HCT116 (cell line): ENCODE results near the gene ANKIB1. TPM values are rescaled to one million over a fixed set of nuclear protein-coding genes. Genes with fewer than 3 reads are reported as not detected.

Experiments used
- ATAC-seq: fragments of 200-7000 bp; cut with Tn5 transposase; 2 replicates; pipeline ENCODE4 v1.9.1; 2020; ENCODE audit warnings: mild to moderate bottlenecking, moderate library complexity
- BruUV-seq: library from RNA; stranded (reverse); fragments of 400-500 nt; replicated peaks from 2 replicates; lab custom pipeline; 2021; lab: Mats Ljungman, UMichigan
- CTCF ChIA-PET: fragments of 300-600 bp; sonication (Branson Sonifier 250); formaldehyde crosslinking; loops from one replicate; lab custom pipeline; 2021; ENCODE audit warnings: antibody characterized with exemption; lab: Charles Lee
- POLR2A ChIA-PET: fragments of 300-600, 350-600 bp; sonication (Branson Sonifier 250); formaldehyde crosslinking; loops from one replicate; lab custom pipeline; 2021; ENCODE audit warnings: antibody characterized with exemption; lab: Charles Lee
- RAD21 ChIA-PET, 2 experiments: fragments of 300-600 bp; sonication (Branson Sonifier 250); formaldehyde crosslinking; loops; one replicate each; lab custom pipeline; 2023; ENCODE audit warnings: low total read pairs in 2 of 2; ENCODE audit not compliant: uncharacterized antibody in 2 of 2, unreplicated experiment in 2 of 2, low non-redundant PET in 1 of 2; lab: Charles Lee
- DNase-seq: peaks from one replicate; pipeline ENCODE4 v3.0.0-alpha.2; 2010; ENCODE audit warnings: low read depth, low spot score
- H2AFZ ChIP-seq: fragments of 200-600 bp; shearing (Covaris generic), sonication (generic); 2 replicates; pipeline ENCODE4 v1.6.1; 2017; ENCODE audit warnings: low read depth, mixed run types, mixed read lengths, antibody characterized with exemption, low read length; ENCODE audit not compliant: poor library complexity, severe bottlenecking
- H3K27ac ChIP-seq: 2 replicates; pipeline ENCODE4 v1.5.1; 2012; ENCODE audit warnings: low read depth, low read length
- H3K27me3 ChIP-seq: fragments of 200-600 bp; sonication (generic); 2 replicates; pipeline ENCODE4 v1.6.1; 2016; ENCODE audit warnings: mixed run types, low read length, mixed read lengths; ENCODE audit not compliant: insufficient read depth
- H3K36me3 ChIP-seq, 2 experiments: fragments of 200-500 bp in 1 of 2; fragments of 200-600 bp in 1 of 2; sonication (Bioruptor generic) in 1 of 2; sonication (generic) in 1 of 2; 2 replicates each; pipeline versions ENCODE4 v1.5.1 to v1.6.1; 2014 to 2016; ENCODE audit warnings: low read length in 2 of 2, inconsistent platforms in 1 of 2, mixed read lengths in 1 of 2, mixed run types in 1 of 2; ENCODE audit not compliant: insufficient read depth in 2 of 2, control insufficient read depth in 1 of 2
- H3K4me1 ChIP-seq, 2 experiments: fragments of 200-600 bp in 1 of 2; sonication (generic) in 1 of 2; 2 replicates each; pipeline versions ENCODE4 v1.5.1 to v1.6.1; 2012 to 2017; ENCODE audit warnings: low read length in 2 of 2, inconsistent platforms in 1 of 2, mild to moderate bottlenecking in 1 of 2, mixed read lengths in 1 of 2, mixed run types in 1 of 2, moderate library complexity in 1 of 2; ENCODE audit not compliant: insufficient read depth in 2 of 2, control insufficient read depth in 1 of 2
- H3K4me2 ChIP-seq: fragments of 200-600 bp; sonication (generic); 2 replicates; pipeline ENCODE4 v1.6.1; 2017; ENCODE audit warnings: mixed run types, low read length, mixed read lengths
- H3K4me3 ChIP-seq, 2 experiments: fragments of 200-600 bp in 1 of 2; sonication (generic) in 1 of 2; replicated peaks in 1 of 2; 2 replicates each; pipeline ENCODE4 v1.5.1; 2011 to 2016; ENCODE audit warnings: low read length in 2 of 2, control low read depth in 1 of 2, low read depth in 1 of 2, mild to moderate bottlenecking in 1 of 2, mixed read lengths in 1 of 2, mixed run types in 1 of 2
- H3K79me2 ChIP-seq: fragments of 200-600 bp; sonication (generic); 2 replicates; pipeline ENCODE4 v1.6.1; 2017; ENCODE audit warnings: mild to moderate bottlenecking, mixed run types, low read length, moderate library complexity, mixed read lengths; ENCODE audit not compliant: insufficient read depth
- H3K9ac ChIP-seq: fragments of 200-600 bp; sonication (generic); 2 replicates; pipeline ENCODE4 v1.6.1; 2016; ENCODE audit warnings: low read length, mixed read lengths
- H3K9me2 ChIP-seq: fragments of 200-600 bp; sonication (generic), shearing (Covaris generic); 2 replicates; pipeline ENCODE4 v1.6.1; 2017; ENCODE audit warnings: mixed run types, mild to moderate bottlenecking, moderate library complexity; ENCODE audit not compliant: insufficient read depth
- H3K9me3 ChIP-seq, 2 experiments: fragments of 200-500 bp in 1 of 2; fragments of 200-600 bp in 1 of 2; sonication (Bioruptor generic) in 1 of 2; sonication (generic) in 1 of 2; 2 replicates each; pipeline ENCODE4 v1.6.1; 2014 to 2017; ENCODE audit warnings: low read length in 2 of 2, mixed read lengths in 2 of 2, inconsistent platforms in 1 of 2, low read depth in 1 of 2, mild to moderate bottlenecking in 1 of 2, mixed run types in 1 of 2, moderate library complexity in 1 of 2; ENCODE audit not compliant: control insufficient read depth in 1 of 2, insufficient read depth in 1 of 2
- H4K20me1 ChIP-seq: fragments of 200-600 bp; sonication (generic), shearing (Covaris generic); 2 replicates; pipeline ENCODE4 v1.6.1; 2017; ENCODE audit warnings: mixed run types, mild to moderate bottlenecking, moderate library complexity; ENCODE audit not compliant: insufficient read depth
- CEBPB ChIP-seq: IDR thresholded peaks from 2 replicates; pipeline ENCODE4 v1.6.1; 2012; ENCODE audit warnings: low read depth
- ELF1 ChIP-seq: IDR thresholded peaks from 2 replicates; pipeline ENCODE4 v1.6.1; 2012; ENCODE audit warnings: low read depth, borderline replicate concordance
- EZH2 ChIP-seq: fragments of 200-600 bp; sonication (generic); IDR thresholded peaks from 2 replicates; pipeline ENCODE4 v1.6.1; 2017; ENCODE audit warnings: antibody characterized with exemption, mixed run types
- EZH2phosphoT487 ChIP-seq: fragments of 200-600 bp; IDR thresholded peaks from 2 replicates; pipeline ENCODE4 v1.6.1; 2018; ENCODE audit warnings: antibody characterized with exemption, borderline replicate concordance
- FOSL1 ChIP-seq: IDR thresholded peaks from 2 replicates; pipeline ENCODE4 v1.6.1; 2012; ENCODE audit warnings: low read depth
- POLR2A ChIP-seq: IDR thresholded peaks from 2 replicates; pipeline ENCODE4 v1.7.0; 2011; ENCODE audit warnings: borderline replicate concordance; ENCODE audit not compliant: insufficient read depth, insufficient read length; ENCODE audit errors: extremely low read depth
- POLR2AphosphoS5 ChIP-seq: IDR thresholded peaks from 2 replicates; pipeline ENCODE4 v1.6.1; 2011; ENCODE audit warnings: mild to moderate bottlenecking, low read depth, low read length, moderate library complexity
- RAD21 ChIP-seq: IDR thresholded peaks from 2 replicates; pipeline ENCODE4 v1.6.1; 2012; ENCODE audit warnings: low read depth, mild to moderate bottlenecking
- SIN3A ChIP-seq: IDR thresholded peaks from 2 replicates; pipeline ENCODE4 v1.6.1; 2012; ENCODE audit warnings: low read depth
- TCF7L2 ChIP-seq: IDR thresholded peaks from 2 replicates; pipeline ENCODE4 v1.7.0; 2011; ENCODE audit warnings: borderline replicate concordance, inconsistent platforms; ENCODE audit not compliant: insufficient read depth, insufficient read length; ENCODE audit errors: extremely low read depth
- ZNF274 ChIP-seq: fragments of 200-500 bp; sonication (Bioruptor generic); IDR thresholded peaks from 2 replicates; pipeline ENCODE4 v1.6.1; 2014; ENCODE audit warnings: mild to moderate bottlenecking, low read depth, low read length, inconsistent platforms
- intact Hi-C: fragments of 100-400 bp; cut with micrococcal nuclease; formaldehyde crosslinking; loops from 2 replicates; pipeline ENCODE4 v1.10.0; 2022
- total RNA-seq: library from RNA; stranded (reverse); gene quantifications from one replicate; pipeline ENCODE4 v1.2.1, GENCODE V29; 2021; ENCODE audit not compliant: unreplicated experiment
- TF ChIP-seq, protein P1 (sequence below): IDR thresholded peaks from 2 replicates; pipeline ENCODE4 v1.6.1; 2012
- TF ChIP-seq, protein P2 (sequence below): IDR thresholded peaks from 2 replicates; pipeline ENCODE4 v1.6.1; 2011; ENCODE audit warnings: mild to moderate bottlenecking, low read length, moderate library complexity; ENCODE audit not compliant: insufficient replicate concordance; ENCODE audit errors: extremely low read depth
- TF ChIP-seq, protein P3 (sequence below): IDR thresholded peaks from 2 replicates; pipeline ENCODE4 v1.6.1; 2012
- TF ChIP-seq, protein P4 (sequence below), 3 experiments: fragments of 200-600 bp in 1 of 3; sonication (generic) in 1 of 3; IDR thresholded peaks in 2 of 3; conservative IDR thresholded peaks in 1 of 3; 2 replicates each; pipeline ENCODE4 v1.5.1; 2012 to 2017; ENCODE audit warnings: low read depth in 2 of 3, low read length in 2 of 3, antibody characterized with exemption in 1 of 3, borderline replicate concordance in 1 of 3, control low read depth in 1 of 3, mild to moderate bottlenecking in 1 of 3, mixed read lengths in 1 of 3, mixed run types in 1 of 3, moderate library complexity in 1 of 3; ENCODE audit not compliant: insufficient read depth in 1 of 3

The ANKIB1 gene
- total RNA-seq, 1 experiment from 2014 or later = 41.2 TPM

DNA sequence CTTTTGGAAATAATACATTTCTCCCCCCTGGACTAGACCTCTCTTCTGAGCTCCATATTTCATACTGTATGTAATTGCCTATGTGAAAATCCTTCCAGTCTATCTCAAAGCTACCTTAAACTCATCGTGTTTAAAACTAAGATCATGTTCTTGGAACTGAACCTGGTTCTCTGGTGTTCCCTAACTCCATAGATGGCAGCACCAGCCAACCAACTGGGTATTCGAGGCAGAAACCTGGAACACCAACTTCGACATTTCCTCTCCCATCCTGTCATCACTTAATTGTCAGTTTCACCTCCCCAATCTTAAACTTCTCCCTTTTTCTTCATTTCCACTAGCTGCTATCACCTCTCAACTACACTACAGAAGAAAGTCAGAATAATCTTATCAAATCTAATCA lies 87.0 kb downstream of the ANKIB1 start:
- Histone ChIP-seq H3K27me3 (no peaks in the 10 kb centered on the region), H4K20me1 (no peaks in the 10 kb centered on the region; the same call in 1 of the 2 replicates), H3K4me2 (no peak overlapping the region), H3K79me2 (no peaks in the 10 kb centered on the region), H3K4me3 (no peak overlapping the region), H2AFZ (no peak overlapping the region), H3K36me3 (peaks cover 0 to 3% of the 10 kb centered on the region in 2 experiments; a peak in 1 of 4 replicates), H3K4me1 (no peaks in the 10 kb centered on the region), H3K9me3 (no peaks in the 10 kb centered on the region; a peak in 1 of 4 replicates), H3K9me2 (no peaks in the 10 kb centered on the region), H3K9ac (no peak overlapping the region), H3K27ac (no peak overlapping the region)
- POLR2A ChIA-PET = no interaction called here
- CTCF ChIA-PET = no interaction called here
- DNase-seq (no peak), ATAC-seq (no peak)
- TF ChIP-seq CEBPB (no peak), TCF7L2 (no peak), ZNF274 (no peak), EZH2phosphoT487 (no peak), RAD21 (no peak), FOSL1 (no peak), POLR2A (no peak), ELF1 (no peak), POLR2AphosphoS5 (no peak), SIN3A (no peak), EZH2 (no peak)
- TF ChIP-seq, protein P1, sequence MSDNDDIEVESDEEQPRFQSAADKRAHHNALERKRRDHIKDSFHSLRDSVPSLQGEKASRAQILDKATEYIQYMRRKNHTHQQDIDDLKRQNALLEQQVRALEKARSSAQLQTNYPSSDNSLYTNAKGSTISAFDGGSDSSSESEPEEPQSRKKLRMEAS = no peak
- TF ChIP-seq, protein P2, sequence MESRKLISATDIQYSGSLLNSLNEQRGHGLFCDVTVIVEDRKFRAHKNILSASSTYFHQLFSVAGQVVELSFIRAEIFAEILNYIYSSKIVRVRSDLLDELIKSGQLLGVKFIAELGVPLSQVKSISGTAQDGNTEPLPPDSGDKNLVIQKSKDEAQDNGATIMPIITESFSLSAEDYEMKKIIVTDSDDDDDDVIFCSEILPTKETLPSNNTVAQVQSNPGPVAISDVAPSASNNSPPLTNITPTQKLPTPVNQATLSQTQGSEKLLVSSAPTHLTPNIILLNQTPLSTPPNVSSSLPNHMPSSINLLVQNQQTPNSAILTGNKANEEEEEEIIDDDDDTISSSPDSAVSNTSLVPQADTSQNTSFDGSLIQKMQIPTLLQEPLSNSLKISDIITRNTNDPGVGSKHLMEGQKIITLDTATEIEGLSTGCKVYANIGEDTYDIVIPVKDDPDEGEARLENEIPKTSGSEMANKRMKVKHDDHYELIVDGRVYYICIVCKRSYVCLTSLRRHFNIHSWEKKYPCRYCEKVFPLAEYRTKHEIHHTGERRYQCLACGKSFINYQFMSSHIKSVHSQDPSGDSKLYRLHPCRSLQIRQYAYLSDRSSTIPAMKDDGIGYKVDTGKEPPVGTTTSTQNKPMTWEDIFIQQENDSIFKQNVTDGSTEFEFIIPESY = no peak
- TF ChIP-seq, protein P3, sequence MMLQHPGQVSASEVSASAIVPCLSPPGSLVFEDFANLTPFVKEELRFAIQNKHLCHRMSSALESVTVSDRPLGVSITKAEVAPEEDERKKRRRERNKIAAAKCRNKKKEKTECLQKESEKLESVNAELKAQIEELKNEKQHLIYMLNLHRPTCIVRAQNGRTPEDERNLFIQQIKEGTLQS = no peak
- TF ChIP-seq, protein P4, sequence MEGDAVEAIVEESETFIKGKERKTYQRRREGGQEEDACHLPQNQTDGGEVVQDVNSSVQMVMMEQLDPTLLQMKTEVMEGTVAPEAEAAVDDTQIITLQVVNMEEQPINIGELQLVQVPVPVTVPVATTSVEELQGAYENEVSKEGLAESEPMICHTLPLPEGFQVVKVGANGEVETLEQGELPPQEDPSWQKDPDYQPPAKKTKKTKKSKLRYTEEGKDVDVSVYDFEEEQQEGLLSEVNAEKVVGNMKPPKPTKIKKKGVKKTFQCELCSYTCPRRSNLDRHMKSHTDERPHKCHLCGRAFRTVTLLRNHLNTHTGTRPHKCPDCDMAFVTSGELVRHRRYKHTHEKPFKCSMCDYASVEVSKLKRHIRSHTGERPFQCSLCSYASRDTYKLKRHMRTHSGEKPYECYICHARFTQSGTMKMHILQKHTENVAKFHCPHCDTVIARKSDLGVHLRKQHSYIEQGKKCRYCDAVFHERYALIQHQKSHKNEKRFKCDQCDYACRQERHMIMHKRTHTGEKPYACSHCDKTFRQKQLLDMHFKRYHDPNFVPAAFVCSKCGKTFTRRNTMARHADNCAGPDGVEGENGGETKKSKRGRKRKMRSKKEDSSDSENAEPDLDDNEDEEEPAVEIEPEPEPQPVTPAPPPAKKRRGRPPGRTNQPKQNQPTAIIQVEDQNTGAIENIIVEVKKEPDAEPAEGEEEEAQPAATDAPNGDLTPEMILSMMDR (IDR thresholded peaks at IDR 0.05 in 2 of 3, conservative IDR thresholded peaks at IDR 0.05 in 1 of 3; ENCODE audit: borderline replicate concordance in 1 of 3, insufficient read depth in 1 of 3, low read depth in 2 of 3, low read length in 2 of 3) = no peak
- BruUV-seq = no TSS peak
- intact Hi-C loops = no loop called here
- RAD21 ChIA-PET = no interaction called here
